ENCODE data around the gene PIGZ.
"Not testable (repeated sequence)": the region's sequence is repeated elsewhere in the genome, so short reads cannot be mapped to it uniquely, and the experiment has no call there.

Gene PIGZ

DNA sequence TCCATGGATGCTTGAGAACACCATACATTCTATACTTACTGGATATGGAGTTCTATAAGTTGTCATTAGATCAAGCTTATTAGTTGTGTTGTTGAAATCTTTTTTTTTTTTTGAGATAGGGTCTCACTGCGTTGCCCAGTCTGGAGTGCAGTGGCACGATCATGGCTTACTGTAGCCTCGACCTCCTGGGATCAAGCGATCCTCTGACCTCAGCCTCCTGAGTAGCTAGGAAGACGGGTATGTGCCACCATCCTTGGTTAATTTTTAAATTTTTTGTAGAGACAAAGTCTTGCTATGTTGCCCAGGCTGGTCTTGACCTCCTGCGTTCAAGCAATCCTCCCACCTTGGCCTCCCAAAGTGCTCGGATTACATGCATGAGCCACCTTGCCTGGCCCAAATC, 13.8 kb downstream of the PIGZ start:
- Histone ChIP-seq H3K9ac (ENCODE audit: insufficient read length, low read depth) (no peak overlapping the region), H3K4me3 (ENCODE audit: insufficient read length, low read depth) (no peak overlapping the region), H3K27me3 (ENCODE audit: insufficient read depth, insufficient read length) (no peaks in the 10 kb centered on the region), H3K4me1 (ENCODE audit: insufficient read depth, insufficient read length) (no peaks in the 10 kb centered on the region), H3K9me3 (ENCODE audit: insufficient read depth, low read length) (no peaks in the 10 kb centered on the region), H3K36me3 (ENCODE audit: insufficient read depth, insufficient read length, low read length) (no peaks in the 10 kb centered on the region)
- TF ChIP-seq ZNF274 (IDR thresholded peaks at IDR 0.05; ENCODE audit: low read depth, low read length) (no peak), YY1 (IDR thresholded peaks at IDR 0.05; ENCODE audit: insufficient read depth, insufficient read length) (no peak), SUZ12 (IDR thresholded peaks at IDR 0.05; ENCODE audit: extremely low read depth, insufficient read depth, insufficient read length) (no peak)
- DNase-seq (ENCODE audit: low read depth, low spot score) = no peak

DNA sequence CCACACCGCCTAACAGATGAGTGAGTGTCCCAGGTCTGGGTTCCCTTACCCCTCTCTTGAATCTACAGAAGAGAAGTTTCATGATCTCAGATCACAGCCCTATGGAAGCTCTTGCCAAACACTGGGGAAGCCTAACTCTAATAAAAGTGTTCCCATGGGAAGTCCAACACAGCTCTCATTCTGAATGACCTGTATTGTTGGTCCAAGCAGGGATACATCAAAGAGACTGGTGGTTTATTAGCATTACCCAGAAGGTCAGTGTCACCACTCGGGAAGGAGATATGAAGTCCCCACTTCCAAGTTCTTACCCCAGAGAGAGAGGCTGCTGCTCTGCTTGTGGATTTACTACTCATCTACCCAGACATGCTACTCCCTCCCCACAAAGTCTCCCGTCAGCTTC, 17.3 kb downstream of the PIGZ start:
- H3K9me3 ChIP-seq (ENCODE audit: insufficient read depth, low read length) = no peaks in the 10 kb centered on the region
- H3K4me3 ChIP-seq (ENCODE audit: insufficient read length, low read depth) = no peak overlapping the region
- no peak for TF ChIP-seq YY1 (IDR thresholded peaks at IDR 0.05; ENCODE audit: insufficient read depth, insufficient read length)
- no peak overlapping the region for H3K9ac ChIP-seq (ENCODE audit: insufficient read length, low read depth)
- H3K36me3 ChIP-seq (ENCODE audit: insufficient read depth, insufficient read length, low read length) = peaks cover 5% of the 10 kb centered on the region
- H3K27me3 ChIP-seq (ENCODE audit: insufficient read depth, insufficient read length) = peaks cover 4% of the 10 kb centered on the region
- H3K4me1 ChIP-seq (ENCODE audit: insufficient read depth, insufficient read length) = peaks cover 7% of the 10 kb centered on the region
- DNase-seq (ENCODE audit: low read depth, low spot score) = no peak

DNA sequence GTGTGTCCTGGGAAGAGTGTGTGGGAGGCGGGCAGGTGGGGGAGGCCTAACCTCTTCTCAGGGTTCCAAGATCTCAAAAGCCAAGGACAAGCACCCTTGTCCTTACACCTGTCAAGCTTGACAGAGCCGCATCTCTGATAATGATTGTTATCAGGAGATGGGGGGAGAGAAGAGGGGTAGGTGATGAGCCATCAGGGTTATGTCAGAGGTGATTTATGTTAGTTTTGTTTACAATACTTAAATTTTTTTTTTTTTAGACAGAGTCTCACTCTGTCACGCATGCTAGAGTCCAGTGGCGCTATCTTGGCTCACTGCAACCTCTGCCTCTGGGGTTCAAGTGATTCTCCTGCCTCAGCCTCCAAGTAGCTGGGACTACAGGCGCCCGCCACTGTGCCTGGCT, 18.9 kb downstream of the PIGZ start:
- no peak for DNase-seq (ENCODE audit: low read depth, low spot score)
- peaks cover 5% of the 10 kb centered on the region for H3K36me3 ChIP-seq (ENCODE audit: insufficient read depth, insufficient read length, low read length)
- H3K9me3 ChIP-seq (ENCODE audit: insufficient read depth, low read length) = no peaks in the 10 kb centered on the region
- no peak for TF ChIP-seq YY1 (IDR thresholded peaks at IDR 0.05; ENCODE audit: insufficient read depth, insufficient read length)
- no peak for TF ChIP-seq ZNF274 (IDR thresholded peaks at IDR 0.05; ENCODE audit: low read depth, low read length)
- no peak for TF ChIP-seq SUZ12 (IDR thresholded peaks at IDR 0.05; ENCODE audit: extremely low read depth, insufficient read depth, insufficient read length)
- H3K4me3 ChIP-seq (ENCODE audit: insufficient read length, low read depth) = no peak overlapping the region
- H3K4me1 ChIP-seq (ENCODE audit: insufficient read depth, insufficient read length) = peaks cover 10% of the 10 kb centered on the region
- peak overlapping the region; percentile 17 for H3K9ac ChIP-seq (ENCODE audit: insufficient read length, low read depth)
- H3K27me3 ChIP-seq (ENCODE audit: insufficient read depth, insufficient read length) = peaks cover 4% of the 10 kb centered on the region

DNA sequence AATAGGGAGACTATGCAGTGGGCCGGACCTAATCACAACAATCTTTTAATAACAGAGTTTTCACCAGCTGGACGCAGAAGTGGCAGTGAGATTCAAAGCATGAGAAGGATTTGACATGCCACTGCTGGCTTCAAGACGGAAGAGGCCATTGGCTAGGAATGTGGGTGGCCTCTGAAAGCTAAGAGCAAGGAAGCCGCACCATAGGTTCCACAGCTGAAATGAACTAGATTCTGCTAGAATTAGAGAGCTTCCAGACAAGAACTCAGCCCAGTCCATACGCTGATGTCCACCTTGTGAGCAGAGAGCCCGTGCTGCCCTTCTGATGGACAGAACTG, 19.4 kb downstream of the PIGZ start:
- Histone ChIP-seq H3K9me3 (ENCODE audit: insufficient read depth, low read length) (no peaks in the 10 kb centered on the region), H3K4me1 (ENCODE audit: insufficient read depth, insufficient read length) (peaks cover 10% of the 10 kb centered on the region), H3K27me3 (ENCODE audit: insufficient read depth, insufficient read length) (peaks cover 4% of the 10 kb centered on the region), H3K36me3 (ENCODE audit: insufficient read depth, insufficient read length, low read length) (peaks cover 8% of the 10 kb centered on the region), H3K4me3 (ENCODE audit: insufficient read length, low read depth) (no peak overlapping the region), H3K9ac (ENCODE audit: insufficient read length, low read depth) (no peak overlapping the region)
- no peak for DNase-seq (ENCODE audit: low read depth, low spot score)
- TF ChIP-seq SUZ12 (IDR thresholded peaks at IDR 0.05; ENCODE audit: extremely low read depth, insufficient read depth, insufficient read length) = no peak
- no peak for TF ChIP-seq YY1 (IDR thresholded peaks at IDR 0.05; ENCODE audit: insufficient read depth, insufficient read length)
- TF ChIP-seq ZNF274 (IDR thresholded peaks at IDR 0.05; ENCODE audit: low read depth, low read length) = no peak

DNA sequence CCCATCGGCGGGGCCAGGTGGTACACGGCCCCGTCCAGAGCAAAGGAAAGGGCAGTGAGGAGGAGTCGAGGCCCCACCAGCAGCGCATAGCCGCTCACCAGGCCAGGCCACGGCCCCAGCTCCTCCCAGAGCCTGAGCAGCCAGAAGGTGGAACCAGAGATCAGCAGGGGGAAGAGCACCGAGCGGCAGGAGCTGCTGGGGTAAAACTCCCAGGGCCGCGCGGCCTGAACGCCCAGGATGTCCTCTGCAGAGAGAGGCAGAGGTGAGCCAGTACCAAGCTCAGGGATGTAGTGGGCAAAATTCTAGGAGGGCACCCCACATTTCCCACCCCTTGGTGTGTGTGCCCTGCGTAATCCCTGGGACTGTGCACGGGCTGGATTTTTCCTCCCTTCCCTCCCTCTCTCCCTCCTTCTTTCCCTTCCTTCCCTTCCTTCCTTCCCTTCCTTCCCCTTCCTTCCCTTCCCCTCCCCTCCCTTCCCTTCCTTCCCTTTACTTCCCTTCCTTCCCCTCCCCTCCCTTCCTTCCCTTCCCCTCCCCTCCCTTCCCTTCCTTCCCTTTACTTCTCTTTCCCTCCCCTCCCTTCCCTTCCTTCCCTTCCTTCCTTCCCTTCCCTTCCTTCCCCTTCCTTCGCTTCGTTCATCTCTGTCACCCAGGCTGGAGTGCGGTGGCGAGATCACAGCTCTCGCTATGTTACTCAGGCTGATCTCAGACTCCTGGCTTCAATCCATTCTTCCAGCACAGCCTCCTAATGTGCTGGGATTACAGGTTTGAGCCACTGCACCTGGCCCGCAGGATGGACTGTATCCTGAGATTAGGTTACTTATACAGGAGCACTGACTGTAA, 20.0 kb downstream of the PIGZ start:
- Histone ChIP-seq H3K4me1 (ENCODE audit: insufficient read depth, insufficient read length) (peaks cover 10% of the 10 kb centered on the region), H3K9ac (ENCODE audit: insufficient read length, low read depth) (peak overlapping the region; percentile 36), H3K27me3 (ENCODE audit: insufficient read depth, insufficient read length) (peaks cover 4% of the 10 kb centered on the region), H3K9me3 (ENCODE audit: insufficient read depth, low read length) (no peaks in the 10 kb centered on the region), H3K36me3 (ENCODE audit: insufficient read depth, insufficient read length, low read length) (peaks cover 9% of the 10 kb centered on the region), H3K4me3 (ENCODE audit: insufficient read length, low read depth) (no peak overlapping the region)
- no peak for TF ChIP-seq YY1 (IDR thresholded peaks at IDR 0.05; ENCODE audit: insufficient read depth, insufficient read length)
- no peak for TF ChIP-seq SUZ12 (IDR thresholded peaks at IDR 0.05; ENCODE audit: extremely low read depth, insufficient read depth, insufficient read length)
- TF ChIP-seq ZNF274 (IDR thresholded peaks at IDR 0.05; ENCODE audit: low read depth, low read length) = no peak
- DNase-seq (ENCODE audit: low read depth, low spot score) = no peak

DNA sequence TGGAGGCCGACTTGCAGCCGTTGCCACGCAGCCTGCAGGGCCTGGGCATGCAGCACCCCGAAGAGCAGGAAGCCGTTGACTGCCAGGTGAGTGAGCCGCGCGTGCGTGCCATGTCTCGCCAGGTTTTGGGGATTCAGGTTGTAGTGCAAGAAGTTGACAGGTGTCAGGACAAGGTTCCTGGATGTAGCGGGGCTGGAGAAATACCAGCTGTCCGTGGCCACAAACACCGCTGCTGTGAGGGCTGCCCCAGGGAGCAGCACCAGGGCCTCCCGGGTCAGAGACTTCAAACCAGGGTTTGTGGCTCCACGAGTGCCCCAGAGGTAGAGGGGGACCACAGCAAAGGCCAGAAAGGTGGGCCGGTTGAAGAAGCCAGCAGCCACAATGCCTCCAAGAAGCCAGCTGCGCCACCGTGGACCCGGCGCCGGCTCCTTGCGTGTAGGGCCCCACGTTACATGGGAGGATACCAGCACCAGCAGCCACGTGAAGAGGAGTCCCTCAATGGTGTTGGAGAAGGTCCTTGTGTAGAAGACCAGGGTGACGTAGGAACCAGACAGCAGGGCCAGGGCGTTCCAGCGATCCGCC, 20.7 kb downstream of the PIGZ start:
- DNase-seq (ENCODE audit: low read depth, low spot score) = no peak
- Histone ChIP-seq H3K4me3 (ENCODE audit: insufficient read length, low read depth) (no peak overlapping the region), H3K36me3 (ENCODE audit: insufficient read depth, insufficient read length, low read length) (peaks cover 12% of the 10 kb centered on the region), H3K27me3 (ENCODE audit: insufficient read depth, insufficient read length) (peaks cover 4% of the 10 kb centered on the region), H3K9me3 (ENCODE audit: insufficient read depth, low read length) (no peaks in the 10 kb centered on the region), H3K4me1 (ENCODE audit: insufficient read depth, insufficient read length) (peaks cover 12% of the 10 kb centered on the region), H3K9ac (ENCODE audit: insufficient read length, low read depth) (peak overlapping the region; percentile 36)
- TF ChIP-seq SUZ12 (IDR thresholded peaks at IDR 0.05; ENCODE audit: extremely low read depth, insufficient read depth, insufficient read length) (no peak), YY1 (IDR thresholded peaks at IDR 0.05; ENCODE audit: insufficient read depth, insufficient read length) (no peak), ZNF274 (IDR thresholded peaks at IDR 0.05; ENCODE audit: low read depth, low read length) (no peak)

DNA sequence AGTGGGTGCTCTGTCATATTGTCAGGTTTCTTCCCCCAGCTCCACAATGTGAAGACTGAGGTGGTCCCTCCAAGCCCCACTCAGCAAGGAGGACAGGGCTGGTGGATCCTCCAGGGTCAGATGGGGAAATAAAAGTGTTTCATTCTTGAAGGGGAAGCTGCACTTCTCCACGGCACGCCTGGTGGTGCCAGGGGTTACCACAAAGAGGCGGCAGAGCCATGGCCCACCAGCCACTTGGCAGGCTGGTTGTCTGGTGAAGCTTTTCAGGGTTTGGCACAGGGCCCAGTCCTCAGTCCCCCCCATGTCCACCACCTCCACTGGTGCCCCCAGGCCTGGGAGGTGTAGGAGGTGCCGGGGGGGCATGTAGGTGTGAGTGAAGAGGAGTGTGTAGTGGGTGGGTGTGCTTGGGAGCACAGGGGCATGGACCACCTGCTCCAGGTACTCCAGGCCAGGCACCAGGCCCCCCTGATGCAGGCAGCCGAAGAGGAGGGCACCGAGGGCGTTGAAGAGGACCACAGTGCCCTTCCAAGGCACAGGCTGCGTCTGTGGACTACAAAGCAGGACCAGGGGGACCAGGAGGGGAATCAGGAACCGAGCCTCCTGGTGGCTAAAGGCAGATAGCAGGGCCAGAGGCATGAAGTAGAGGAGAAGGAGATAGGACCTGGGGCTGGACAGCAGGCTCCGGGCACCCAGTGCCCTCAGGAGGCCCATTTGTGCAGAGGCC, 21.3 kb downstream of the PIGZ start:
- no peak overlapping the region for H3K9ac ChIP-seq (ENCODE audit: insufficient read length, low read depth)

DNA sequence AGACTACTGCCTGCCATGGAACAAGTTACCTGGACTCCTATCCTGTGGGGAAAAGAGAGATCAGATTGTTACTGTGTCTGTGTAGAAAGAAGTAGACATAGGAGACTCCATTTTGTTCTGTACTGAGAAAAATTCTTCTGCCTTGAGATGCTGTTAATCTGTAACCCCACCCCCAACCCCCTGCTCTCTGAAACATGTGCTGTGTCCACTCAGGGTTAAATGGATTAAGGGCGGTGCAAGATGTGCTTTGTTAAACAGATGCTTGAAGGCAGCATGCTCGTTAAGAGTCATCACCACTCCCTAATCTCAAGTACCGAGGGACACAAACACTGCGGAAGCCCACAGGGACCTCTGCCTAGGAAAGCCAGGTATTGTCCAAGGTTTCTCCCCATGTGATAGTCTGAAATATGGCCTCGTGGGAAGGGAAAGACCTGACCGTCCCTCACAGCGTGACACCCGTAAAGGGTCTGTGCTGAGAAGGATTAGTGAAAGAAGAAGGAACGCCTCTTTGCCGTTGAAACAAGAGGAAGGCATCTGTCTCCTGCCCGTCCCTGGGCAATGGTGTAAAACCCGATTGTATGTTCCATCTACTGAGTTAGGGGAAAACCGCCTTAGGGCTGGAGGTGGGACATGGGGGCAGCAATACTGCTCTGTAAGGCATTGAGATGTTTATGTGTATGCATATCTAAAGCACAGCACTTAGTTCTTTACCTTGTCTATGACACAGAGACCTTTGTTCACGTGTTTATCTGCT, 24.4 kb downstream of the PIGZ start:
- H3K4me1 ChIP-seq (ENCODE audit: insufficient read depth, insufficient read length) = peaks cover 12% of the 10 kb centered on the region
- H3K9me3 ChIP-seq (ENCODE audit: insufficient read depth, low read length); DNase-seq (ENCODE audit: low read depth, low spot score); H3K27me3 ChIP-seq (ENCODE audit: insufficient read depth, insufficient read length): not testable (repeated sequence)
- peak overlapping the region; percentile 99 for H3K4me3 ChIP-seq (ENCODE audit: insufficient read length, low read depth)
- peak overlapping the region; percentile 21 for H3K9ac ChIP-seq (ENCODE audit: insufficient read length, low read depth)
- peaks cover 27% of the 10 kb centered on the region for H3K36me3 ChIP-seq (ENCODE audit: insufficient read depth, insufficient read length, low read length)

More for the DNA sequence above, 21.3 kb downstream of the PIGZ start:
- no peak overlapping the region for H3K4me3 ChIP-seq (ENCODE audit: insufficient read length, low read depth)
- H3K27me3 ChIP-seq (ENCODE audit: insufficient read depth, insufficient read length) = peaks cover 4% of the 10 kb centered on the region
- H3K36me3 ChIP-seq (ENCODE audit: insufficient read depth, insufficient read length, low read length) = peaks cover 12% of the 10 kb centered on the region
- DNase-seq (ENCODE audit: low read depth, low spot score) = no peak
- TF ChIP-seq SUZ12 (IDR thresholded peaks at IDR 0.05; ENCODE audit: extremely low read depth, insufficient read depth, insufficient read length) (no peak), ZNF274 (IDR thresholded peaks at IDR 0.05; ENCODE audit: low read depth, low read length) (no peak), YY1 (IDR thresholded peaks at IDR 0.05; ENCODE audit: insufficient read depth, insufficient read length) (no peak)
- no peaks in the 10 kb centered on the region for H3K9me3 ChIP-seq (ENCODE audit: insufficient read depth, low read length)
- H3K4me1 ChIP-seq (ENCODE audit: insufficient read depth, insufficient read length) = peaks cover 12% of the 10 kb centered on the region
